ENCODE results near the gene RORC. TPM values are rescaled to one million over a fixed set of nuclear protein-coding genes. Genes with fewer than 3 reads are reported as not detected.

The RORC gene
- total RNA-seq, 2 donors from 2014 or later: not detected

- H3K9me3 Mint-ChIP-seq: no peaks in the 10 kb centered on the region
- H3K27ac ChIP-seq (ENCODE audit: low read depth, low read length): no peak overlapping the region
- WGBS, 2 experiments (ENCODE audit: insufficient coverage in 1 of 2, insufficient read length in 1 of 2): 19% methylated on average over 19 to 26 of the region's 26 CpGs
- H3K9ac ChIP-seq (ENCODE audit: extremely low read depth, low read length, poor library complexity, severe bottlenecking): no peak overlapping the region
- no peak overlapping the region for H3K27ac Mint-ChIP-seq
- no peak for TF ChIP-seq CTCF (conservative IDR thresholded peaks at IDR 0.05)
- DNase-seq: no peak
- H3K4me1 ChIP-seq (ENCODE audit: control insufficient read depth, insufficient read depth, low read length): no peaks in the 10 kb centered on the region
- peaks cover 49% of the 10 kb centered on the region for H3K27me3 ChIP-seq (ENCODE audit: control insufficient read depth, insufficient read depth, low read length, poor library complexity, severe bottlenecking)
- no peaks in the 10 kb centered on the region for H3K9me3 ChIP-seq (ENCODE audit: control insufficient read depth, low read length)
- peaks cover 36% of the 10 kb centered on the region for H3K27me3 Mint-ChIP-seq (ENCODE audit: insufficient read depth)
- no peaks in the 10 kb centered on the region for H3K36me3 ChIP-seq (ENCODE audit: control insufficient read depth, insufficient read depth, low read length)
- H3K4me1 Mint-ChIP-seq: peaks cover 8% of the 10 kb centered on the region
- H3K36me3 Mint-ChIP-seq (ENCODE audit: low read depth): no peaks in the 10 kb centered on the region
- peak overlapping the region; percentile 36 for H3K4me3 Mint-ChIP-seq
- H3K4me3 ChIP-seq (ENCODE audit: low read length): no peak overlapping the region
Measured at GRCh38 chr1:151837884-151838221, 6.3 kb upstream of the RORC start.

DNA sequence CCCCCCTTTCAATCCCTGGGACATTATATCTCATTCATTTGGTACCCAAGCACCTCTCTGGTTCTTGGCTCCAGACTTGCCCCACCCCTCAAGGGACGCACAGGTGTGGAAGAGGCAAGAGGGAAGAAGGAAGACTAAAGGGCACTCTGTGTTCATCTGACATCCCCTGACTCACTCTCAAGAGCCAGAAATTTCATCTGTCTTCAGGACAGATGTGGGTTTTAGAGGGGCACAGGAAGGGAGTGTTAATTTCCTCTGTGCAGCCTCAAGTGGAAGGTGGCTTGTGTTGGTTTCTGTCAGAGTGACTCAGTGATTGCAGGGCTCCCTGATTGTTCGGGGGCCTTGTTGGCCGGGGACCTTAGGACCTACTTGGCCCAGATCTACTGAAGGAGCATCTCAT lies 5.6 kb upstream of the RORC start:
- Histone ChIP-seq H3K9ac (ENCODE audit: extremely low read depth, low read length, poor library complexity, severe bottlenecking) (no peak overlapping the region), H3K27ac (ENCODE audit: low read depth, low read length) (no peak overlapping the region), H3K36me3 (ENCODE audit: control insufficient read depth, insufficient read depth, low read length) (no peaks in the 10 kb centered on the region), H3K9me3 (ENCODE audit: control insufficient read depth, low read length) (no peaks in the 10 kb centered on the region), H3K4me3 (ENCODE audit: low read length) (no peak overlapping the region), H3K27me3 (ENCODE audit: control insufficient read depth, insufficient read depth, low read length, poor library complexity, severe bottlenecking) (peaks cover 49% of the 10 kb centered on the region), H3K4me1 (ENCODE audit: control insufficient read depth, insufficient read depth, low read length) (no peaks in the 10 kb centered on the region)
- Mint-ChIP-seq H3K9me3 (no peaks in the 10 kb centered on the region), H3K27ac (no peak overlapping the region), H3K4me1 (peaks cover 8% of the 10 kb centered on the region), H3K36me3 (ENCODE audit: low read depth) (no peaks in the 10 kb centered on the region), H3K27me3 (ENCODE audit: insufficient read depth) (peaks cover 36% of the 10 kb centered on the region), H3K4me3 (peak overlapping the region; percentile 36)
- no peak for TF ChIP-seq CTCF (conservative IDR thresholded peaks at IDR 0.05)
- DNase-seq: no peak
- 70 to 91% methylated on average over 2 to 3 of the region's 3 CpGs for WGBS, 2 experiments (ENCODE audit: insufficient coverage in 1 of 2, insufficient read length in 1 of 2)

DNA sequence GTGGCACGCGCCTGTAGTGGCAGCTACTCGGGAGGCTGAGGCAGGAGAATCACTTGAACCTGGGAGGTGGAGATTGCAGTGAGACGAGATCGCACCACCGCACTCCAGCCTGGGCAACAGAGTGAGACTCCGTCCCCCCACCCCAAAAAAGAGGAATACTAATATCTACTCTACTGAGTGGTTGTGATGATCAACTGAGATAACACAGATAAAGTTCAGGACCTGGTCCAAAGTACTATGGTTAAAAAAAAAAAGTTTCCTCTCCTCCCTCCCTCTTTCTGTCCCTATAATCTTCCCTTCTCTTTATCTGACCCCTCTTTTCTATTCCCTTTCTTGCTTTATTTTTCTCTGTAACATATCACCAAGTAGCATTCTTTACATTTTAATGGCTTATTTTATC lies 4.0 kb upstream of the RORC start:
- 93 to 97% methylated on average over 3 to 6 of the region's 7 CpGs for WGBS, 2 experiments (ENCODE audit: insufficient coverage in 1 of 2, insufficient read length in 1 of 2)
- H3K4me1 ChIP-seq (ENCODE audit: control insufficient read depth, insufficient read depth, low read length): no peaks in the 10 kb centered on the region
- peaks cover 30% of the 10 kb centered on the region for H3K27me3 Mint-ChIP-seq (ENCODE audit: insufficient read depth)

More for the DNA sequence above, 4.0 kb upstream of the RORC start:
- no peaks in the 10 kb centered on the region for H3K36me3 ChIP-seq (ENCODE audit: control insufficient read depth, insufficient read depth, low read length)
- H3K9me3 ChIP-seq (ENCODE audit: control insufficient read depth, low read length): no peaks in the 10 kb centered on the region
- no peak for TF ChIP-seq CTCF (conservative IDR thresholded peaks at IDR 0.05)
- peaks cover 41% of the 10 kb centered on the region for H3K27me3 ChIP-seq (ENCODE audit: control insufficient read depth, insufficient read depth, low read length, poor library complexity, severe bottlenecking)
- no peak overlapping the region for H3K4me3 Mint-ChIP-seq
- H3K9ac ChIP-seq (ENCODE audit: extremely low read depth, low read length, poor library complexity, severe bottlenecking): no peak overlapping the region
- no peaks in the 10 kb centered on the region for H3K9me3 Mint-ChIP-seq
- no peaks in the 10 kb centered on the region for H3K36me3 Mint-ChIP-seq (ENCODE audit: low read depth)
- no peak for DNase-seq
- H3K27ac ChIP-seq (ENCODE audit: low read depth, low read length): no peak overlapping the region
- no peak overlapping the region for H3K4me3 ChIP-seq (ENCODE audit: low read length)
- H3K27ac Mint-ChIP-seq: no peak overlapping the region
- H3K4me1 Mint-ChIP-seq: peaks cover 8% of the 10 kb centered on the region

All from endodermal cell (in vitro differentiated cells).